Measurements from ENCODE around the gene ILF3. TPM values are rescaled to one million over a fixed set of nuclear protein-coding genes. Genes with fewer than 3 reads are reported as not detected.

Gene ILF3
- total and polyA plus RNA-seq, 2 donors (not counting 3 experiments of a cell fraction or from before 2014, with no cell fraction given) = 186 to 459 TPM

DNA sequence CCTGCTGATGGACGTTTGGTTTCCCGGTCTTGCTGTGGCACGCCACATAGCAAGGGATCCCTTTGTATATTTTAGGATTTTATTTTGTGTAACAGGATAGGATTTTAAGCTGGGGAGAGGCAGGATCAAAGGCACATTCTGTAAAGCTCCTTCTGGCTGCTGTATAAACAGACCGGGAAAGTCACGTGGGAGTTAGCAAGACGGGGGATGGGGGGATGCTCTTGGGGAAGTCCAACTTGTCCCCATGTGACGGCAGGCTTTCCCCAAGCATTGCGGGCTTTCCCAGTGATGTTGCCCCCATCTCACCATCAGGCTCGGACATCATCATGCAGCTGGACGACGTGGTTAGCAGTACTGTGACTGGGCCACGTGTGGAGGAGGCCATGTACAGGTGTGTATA is 52.8 kb downstream of the ILF3 start:
- no peak for FAIRE-seq
- no peak overlapping the region for H3K4me2 ChIP-seq (ENCODE audit: insufficient read depth, low read length)
- CTCF ChIA-PET = interaction anchor here (1.1 kb wide), 1 partner anchor 152 kb away, joined by 4 read pairs; no protein-coding TSS in a partner anchor
- no peaks in the 10 kb centered on the region for H3K9me1 ChIP-seq (replicated peaks; ENCODE audit: control insufficient read depth, extremely low read depth, insufficient read depth, low read length)
- TF ChIP-seq GATA2 (IDR thresholded peaks at IDR 0.05; ENCODE audit: insufficient read depth, insufficient read length, low read depth, low read length) = no peak
- no peak for TF ChIP-seq MYC (IDR thresholded peaks at IDR 0.05; ENCODE audit: low read depth, low read length)
- no peak for TF ChIP-seq FOS (IDR thresholded peaks at IDR 0.05; ENCODE audit: borderline replicate concordance, insufficient read depth, low read length)
- TF ChIP-seq POLR2AphosphoS5 (IDR thresholded peaks at IDR 0.05; ENCODE audit: insufficient read depth, low read depth, low read length) = no peak
- TF ChIP-seq, protein P1, sequence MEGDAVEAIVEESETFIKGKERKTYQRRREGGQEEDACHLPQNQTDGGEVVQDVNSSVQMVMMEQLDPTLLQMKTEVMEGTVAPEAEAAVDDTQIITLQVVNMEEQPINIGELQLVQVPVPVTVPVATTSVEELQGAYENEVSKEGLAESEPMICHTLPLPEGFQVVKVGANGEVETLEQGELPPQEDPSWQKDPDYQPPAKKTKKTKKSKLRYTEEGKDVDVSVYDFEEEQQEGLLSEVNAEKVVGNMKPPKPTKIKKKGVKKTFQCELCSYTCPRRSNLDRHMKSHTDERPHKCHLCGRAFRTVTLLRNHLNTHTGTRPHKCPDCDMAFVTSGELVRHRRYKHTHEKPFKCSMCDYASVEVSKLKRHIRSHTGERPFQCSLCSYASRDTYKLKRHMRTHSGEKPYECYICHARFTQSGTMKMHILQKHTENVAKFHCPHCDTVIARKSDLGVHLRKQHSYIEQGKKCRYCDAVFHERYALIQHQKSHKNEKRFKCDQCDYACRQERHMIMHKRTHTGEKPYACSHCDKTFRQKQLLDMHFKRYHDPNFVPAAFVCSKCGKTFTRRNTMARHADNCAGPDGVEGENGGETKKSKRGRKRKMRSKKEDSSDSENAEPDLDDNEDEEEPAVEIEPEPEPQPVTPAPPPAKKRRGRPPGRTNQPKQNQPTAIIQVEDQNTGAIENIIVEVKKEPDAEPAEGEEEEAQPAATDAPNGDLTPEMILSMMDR (IDR thresholded peaks at IDR 0.05; ENCODE audit: extremely low read depth in 1 of 2, insufficient read depth in 1 of 2, low read depth in 1 of 2, low read length in 2 of 2) = no peak
- no peak for TF ChIP-seq EZH2 (IDR thresholded peaks at IDR 0.05; ENCODE audit: borderline replicate concordance, low read depth, low read length, severe bottlenecking)
- TF ChIP-seq POLR2A (IDR thresholded peaks at IDR 0.05; ENCODE audit: low read depth, low read length) = no peak
- TF ChIP-seq, protein P2, sequence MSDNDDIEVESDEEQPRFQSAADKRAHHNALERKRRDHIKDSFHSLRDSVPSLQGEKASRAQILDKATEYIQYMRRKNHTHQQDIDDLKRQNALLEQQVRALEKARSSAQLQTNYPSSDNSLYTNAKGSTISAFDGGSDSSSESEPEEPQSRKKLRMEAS (IDR thresholded peaks at IDR 0.05; ENCODE audit: insufficient read depth, insufficient read length) = no peak
- no peak for TF ChIP-seq JUN (IDR thresholded peaks at IDR 0.05; ENCODE audit: borderline replicate concordance, insufficient read depth, insufficient read length, low read depth)
- POLR2A ChIA-PET = no interaction called here
- H4K20me1 ChIP-seq (replicated peaks; ENCODE audit: control insufficient read depth, extremely low read depth, insufficient read depth, low read length) = no peaks in the 10 kb centered on the region
- intact Hi-C loops (cut with micrococcal nuclease) (no loop called here), dilution Hi-C loops (cut with MboI; ENCODE audit: extremely low pct_ligation_motif_present, low sequenced_read_pairs) (no loop called here)
- no peak overlapping the region for H3K27ac ChIP-seq (ENCODE audit: insufficient read depth, low read depth, low read length)
- no peaks in the 10 kb centered on the region for H3K9me3 ChIP-seq (replicated peaks; ENCODE audit: control insufficient read depth, insufficient read depth, low read length)
- H3K4me1 ChIP-seq (ENCODE audit: control insufficient read depth, extremely low read depth, insufficient read depth, low read length) = peaks cover 4% of the 10 kb centered on the region
- no peak for DNase-seq (ENCODE audit: low read depth, low spot score)
- H3K36me3 ChIP-seq (ENCODE audit: control insufficient read depth in 2 of 2, extremely low read depth in 1 of 2, insufficient read depth in 2 of 2, low read length in 2 of 2) = peaks cover 0 to 3% of the 10 kb centered on the region in 2 experiments
- H3K4me3 ChIP-seq (replicated peaks in 1 of 3; ENCODE audit: insufficient read depth in 1 of 3, low read depth in 1 of 3, low read length in 3 of 3) = no peak overlapping the region
- no peaks in the 10 kb centered on the region for H3K27me3 ChIP-seq (ENCODE audit: control insufficient read depth in 2 of 2, insufficient read depth in 2 of 2, low read length in 2 of 2)
- no peak overlapping the region for H2AFZ ChIP-seq (ENCODE audit: low read depth, low read length)
- H3K9ac ChIP-seq (replicated peaks; ENCODE audit: extremely low read depth, insufficient read depth, low read length) = no peak overlapping the region
- no peaks in the 10 kb centered on the region for H3K79me2 ChIP-seq (ENCODE audit: control insufficient read depth, insufficient read depth, low read length)
- BruUV-seq (replicated peaks) = no TSS peak
